Upper lobe of right lung (tissue), 1 donor: ENCODE results near the gene PRMT2. TPM values are rescaled to one million over a fixed set of nuclear protein-coding genes. Genes with fewer than 3 reads are reported as not detected.

Experiments
- ATAC-seq: fragments of 200-7000 bp; cut with Tn5 transposase; one replicate; pipeline ENCODE4 v1.9.1; 2020; ENCODE audit warnings: mild to moderate bottlenecking, moderate library complexity
- DNase-seq: peaks from one replicate; pipeline ENCODE4 v3.0.0-alpha.2; 2020
- H3K27ac ChIP-seq: fragments of 200-600 bp; one replicate; pipeline ENCODE4 v1.8.0; 2022
- H3K27me3 ChIP-seq: fragments of 200-600 bp; one replicate; pipeline ENCODE4 v1.8.0; 2022; ENCODE audit warnings: mild to moderate bottlenecking
- H3K36me3 ChIP-seq: fragments of 200-600 bp; one replicate; pipeline ENCODE4 v1.8.0; 2022
- H3K4me1 ChIP-seq: fragments of 200-600 bp; one replicate; pipeline ENCODE4 v1.8.0; 2022
- H3K4me3 ChIP-seq: fragments of 200-600 bp; one replicate; pipeline ENCODE4 v1.8.0; 2022; ENCODE audit warnings: mild to moderate bottlenecking
- H3K9me3 ChIP-seq: fragments of 200-600 bp; one replicate; pipeline ENCODE4 v1.8.0; 2022
- intact Hi-C: fragments of 100-400 bp; cut with DNase I; formaldehyde crosslinking; loops from one replicate; pipeline ENCODE4 v1.11.0; 2022
- total RNA-seq: library from RNA; stranded (reverse); fragmentation: NEBNext Ultra II Directional; extraction: Animal tissue kit (Norgen Biotek cat#: 25700); gene quantifications from one replicate; pipeline ENCODE4 v1.2.1, GENCODE V29; 2021
- TF ChIP-seq, protein P1 (sequence below): fragments of 200-600 bp; IDR thresholded peaks from one replicate; pipeline ENCODE4 v1.8.0; 2022; ENCODE audit warnings: antibody characterized with exemption
- donor health status: DM: no; HTN: yes; CAD: no; lungs with severe emphysema.

The PRMT2 gene
- total RNA-seq, 1 donor from 2014 or later, result 114 TPM

DNA sequence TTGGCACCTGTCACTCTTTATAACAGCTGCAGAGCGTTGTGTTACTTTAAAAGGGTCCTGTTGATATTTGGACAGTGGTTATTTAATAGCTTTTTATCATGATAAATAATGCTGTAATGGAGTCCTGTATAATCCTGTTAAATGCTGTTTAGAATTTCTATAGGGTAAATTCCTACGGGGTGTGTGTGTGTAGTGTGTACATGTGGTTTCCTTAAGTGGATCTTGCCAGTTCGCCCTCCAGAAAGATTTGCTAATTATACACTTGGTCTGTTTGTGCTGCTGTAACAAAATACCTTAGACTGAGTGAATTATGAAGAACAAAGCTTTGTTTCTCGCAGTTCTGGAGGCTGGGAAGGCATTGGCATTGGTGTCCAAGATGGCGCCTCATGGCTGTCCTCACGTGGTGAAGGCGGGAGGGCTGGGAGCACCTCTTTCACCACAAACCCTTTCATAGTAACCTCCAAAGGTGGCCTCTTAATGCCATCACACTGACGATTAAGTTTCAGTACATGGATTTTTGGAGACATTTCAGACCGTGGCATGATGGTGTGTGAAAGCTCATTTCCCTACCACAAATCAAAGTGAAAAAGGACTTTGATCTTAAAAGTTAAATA lies 11.2 kb downstream of the PRMT2 start:
- DNase-seq, result no peak
- no peaks in the 10 kb centered on the region for H3K27me3 ChIP-seq
- no peak for ATAC-seq
- TF ChIP-seq, protein P1, sequence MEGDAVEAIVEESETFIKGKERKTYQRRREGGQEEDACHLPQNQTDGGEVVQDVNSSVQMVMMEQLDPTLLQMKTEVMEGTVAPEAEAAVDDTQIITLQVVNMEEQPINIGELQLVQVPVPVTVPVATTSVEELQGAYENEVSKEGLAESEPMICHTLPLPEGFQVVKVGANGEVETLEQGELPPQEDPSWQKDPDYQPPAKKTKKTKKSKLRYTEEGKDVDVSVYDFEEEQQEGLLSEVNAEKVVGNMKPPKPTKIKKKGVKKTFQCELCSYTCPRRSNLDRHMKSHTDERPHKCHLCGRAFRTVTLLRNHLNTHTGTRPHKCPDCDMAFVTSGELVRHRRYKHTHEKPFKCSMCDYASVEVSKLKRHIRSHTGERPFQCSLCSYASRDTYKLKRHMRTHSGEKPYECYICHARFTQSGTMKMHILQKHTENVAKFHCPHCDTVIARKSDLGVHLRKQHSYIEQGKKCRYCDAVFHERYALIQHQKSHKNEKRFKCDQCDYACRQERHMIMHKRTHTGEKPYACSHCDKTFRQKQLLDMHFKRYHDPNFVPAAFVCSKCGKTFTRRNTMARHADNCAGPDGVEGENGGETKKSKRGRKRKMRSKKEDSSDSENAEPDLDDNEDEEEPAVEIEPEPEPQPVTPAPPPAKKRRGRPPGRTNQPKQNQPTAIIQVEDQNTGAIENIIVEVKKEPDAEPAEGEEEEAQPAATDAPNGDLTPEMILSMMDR, result no peak
- peaks cover 100% of the 10 kb centered on the region for H3K36me3 ChIP-seq
- intact Hi-C loops, result no loop called here
- no peak overlapping the region for H3K27ac ChIP-seq
- peaks cover 4% of the 10 kb centered on the region for H3K4me1 ChIP-seq
- no peaks in the 10 kb centered on the region for H3K9me3 ChIP-seq
- no peak overlapping the region for H3K4me3 ChIP-seq

DNA sequence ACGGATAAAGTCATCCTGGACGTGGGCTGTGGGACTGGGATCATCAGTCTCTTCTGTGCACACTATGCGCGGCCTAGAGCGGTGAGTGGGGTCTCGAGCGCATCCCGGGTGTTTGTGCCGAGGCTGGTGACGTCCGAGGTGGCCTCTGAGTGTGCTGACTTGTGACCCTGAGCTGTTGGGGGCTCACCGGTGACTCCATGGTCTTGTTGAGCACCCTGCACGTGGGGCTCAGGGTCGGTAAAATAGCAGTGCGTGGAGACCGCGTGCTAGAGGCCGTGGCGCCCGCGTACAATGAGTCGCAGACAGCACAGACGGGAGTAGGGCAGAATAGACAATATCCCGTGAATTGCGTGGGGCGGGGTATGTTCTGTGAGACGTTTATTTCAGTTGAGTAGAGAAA lies 13.1 kb downstream of the PRMT2 start:
- Histone ChIP-seq H3K27me3 (no peaks in the 10 kb centered on the region), H3K9me3 (no peaks in the 10 kb centered on the region), H3K4me3 (no peak overlapping the region), H3K36me3 (peaks cover 100% of the 10 kb centered on the region), H3K27ac (no peak overlapping the region), H3K4me1 (no peaks in the 10 kb centered on the region)
- intact Hi-C loops, result no loop called here
- DNase-seq (no peak), ATAC-seq (no peak)
- TF ChIP-seq, protein P1, result no peak

- Histone ChIP-seq H3K4me1 (no peaks in the 10 kb centered on the region), H3K4me3 (no peak overlapping the region), H3K9me3 (no peaks in the 10 kb centered on the region), H3K27me3 (no peaks in the 10 kb centered on the region), H3K27ac (no peak overlapping the region), H3K36me3 (peaks cover 100% of the 10 kb centered on the region)
- DNase-seq (no peak), ATAC-seq (no peak)
- TF ChIP-seq, protein P1, result no peak
- intact Hi-C loops, result no loop called here
Observed at GRCh38 chr21:46649356-46649755, 13.9 kb downstream of the PRMT2 start.

GRCh38 chr21:46650476-46651098 lies 15.1 kb downstream of the PRMT2 start:
- Histone ChIP-seq H3K4me3 (no peak overlapping the region), H3K4me1 (no peaks in the 10 kb centered on the region), H3K9me3 (no peaks in the 10 kb centered on the region), H3K27ac (no peak overlapping the region), H3K27me3 (no peaks in the 10 kb centered on the region), H3K36me3 (peaks cover 100% of the 10 kb centered on the region)
- peak; percentile 34 for ATAC-seq
- DNase-seq, result no peak
- intact Hi-C loops, result no loop called here
- TF ChIP-seq, protein P1, result no peak

GRCh38 chr21:46651121-46651520 lies 15.6 kb downstream of the PRMT2 start:
- ATAC-seq (peak; percentile 24), DNase-seq (no peak)
- Histone ChIP-seq H3K4me3 (no peak overlapping the region), H3K27ac (no peak overlapping the region), H3K9me3 (no peaks in the 10 kb centered on the region), H3K27me3 (no peaks in the 10 kb centered on the region), H3K36me3 (peaks cover 97% of the 10 kb centered on the region), H3K4me1 (no peaks in the 10 kb centered on the region)
- intact Hi-C loops, result no loop called here
- TF ChIP-seq, protein P1, result no peak
